Ishikawa (cell line): ENCODE results near the gene ATG16L2.

Experiments used
- CREB1 ChIP-seq: IDR thresholded peaks from 2 replicates; pipeline ENCODE4 v1.6.1; 2012; ENCODE audit warnings: low read depth
- EGR1 ChIP-seq: IDR thresholded peaks from 2 replicates; pipeline ENCODE4 v1.6.1; 2012
- RAD21 ChIP-seq: IDR thresholded peaks from 2 replicates; pipeline ENCODE4 v1.6.1; 2012; ENCODE audit warnings: low read depth
- TAF1 ChIP-seq: IDR thresholded peaks from 2 replicates; pipeline ENCODE4 v1.6.1; 2012; ENCODE audit warnings: low read depth, mild to moderate bottlenecking
- TCF12 ChIP-seq: IDR thresholded peaks from 2 replicates; pipeline ENCODE4 v1.6.1; 2012; ENCODE audit warnings: low read depth
- YY1 ChIP-seq: IDR thresholded peaks from 2 replicates; pipeline ENCODE4 v1.6.1; 2012; ENCODE audit warnings: low read depth
- TF ChIP-seq, protein P1 (sequence below): IDR thresholded peaks from 2 replicates; pipeline ENCODE4 v1.6.1; 2012; ENCODE audit warnings: low read depth, mild to moderate bottlenecking
- TF ChIP-seq, protein P2 (sequence below): IDR thresholded peaks from 2 replicates; pipeline ENCODE4 v1.6.1; 2012
- TF ChIP-seq, protein P3 (sequence below): IDR thresholded peaks from 2 replicates; pipeline ENCODE4 v1.6.1; 2012

DNA sequence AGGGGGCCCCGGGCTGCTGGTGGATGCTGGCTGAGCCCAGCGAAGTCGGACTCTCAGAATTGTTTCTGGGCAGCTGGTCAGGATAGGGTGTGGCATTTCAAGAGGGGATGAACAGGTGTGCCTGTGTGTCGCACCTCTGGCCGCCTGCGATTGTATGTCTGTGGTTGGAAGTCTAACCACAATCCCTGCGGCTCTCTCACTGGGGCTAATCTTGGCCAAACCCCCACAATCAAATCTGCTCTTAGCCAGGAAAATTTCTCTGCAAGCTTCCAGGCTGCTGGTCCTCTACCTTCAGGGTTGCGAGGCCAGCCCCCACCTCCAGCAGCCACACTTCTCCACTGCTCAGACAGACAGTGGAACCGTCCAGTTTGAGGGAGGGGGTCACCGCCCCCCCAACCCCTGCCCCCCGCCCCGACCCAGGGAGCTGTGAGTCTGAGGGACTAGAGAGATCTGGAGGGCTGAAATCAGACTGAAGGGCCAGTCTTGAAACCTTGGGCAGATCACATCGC is 953 bp downstream of the ATG16L2 start:
- TF ChIP-seq TCF12 (no peak), RAD21 (no peak), YY1 (no peak), CREB1 (no peak), TAF1 (no peak), EGR1 (no peak)
- TF ChIP-seq, protein P1, sequence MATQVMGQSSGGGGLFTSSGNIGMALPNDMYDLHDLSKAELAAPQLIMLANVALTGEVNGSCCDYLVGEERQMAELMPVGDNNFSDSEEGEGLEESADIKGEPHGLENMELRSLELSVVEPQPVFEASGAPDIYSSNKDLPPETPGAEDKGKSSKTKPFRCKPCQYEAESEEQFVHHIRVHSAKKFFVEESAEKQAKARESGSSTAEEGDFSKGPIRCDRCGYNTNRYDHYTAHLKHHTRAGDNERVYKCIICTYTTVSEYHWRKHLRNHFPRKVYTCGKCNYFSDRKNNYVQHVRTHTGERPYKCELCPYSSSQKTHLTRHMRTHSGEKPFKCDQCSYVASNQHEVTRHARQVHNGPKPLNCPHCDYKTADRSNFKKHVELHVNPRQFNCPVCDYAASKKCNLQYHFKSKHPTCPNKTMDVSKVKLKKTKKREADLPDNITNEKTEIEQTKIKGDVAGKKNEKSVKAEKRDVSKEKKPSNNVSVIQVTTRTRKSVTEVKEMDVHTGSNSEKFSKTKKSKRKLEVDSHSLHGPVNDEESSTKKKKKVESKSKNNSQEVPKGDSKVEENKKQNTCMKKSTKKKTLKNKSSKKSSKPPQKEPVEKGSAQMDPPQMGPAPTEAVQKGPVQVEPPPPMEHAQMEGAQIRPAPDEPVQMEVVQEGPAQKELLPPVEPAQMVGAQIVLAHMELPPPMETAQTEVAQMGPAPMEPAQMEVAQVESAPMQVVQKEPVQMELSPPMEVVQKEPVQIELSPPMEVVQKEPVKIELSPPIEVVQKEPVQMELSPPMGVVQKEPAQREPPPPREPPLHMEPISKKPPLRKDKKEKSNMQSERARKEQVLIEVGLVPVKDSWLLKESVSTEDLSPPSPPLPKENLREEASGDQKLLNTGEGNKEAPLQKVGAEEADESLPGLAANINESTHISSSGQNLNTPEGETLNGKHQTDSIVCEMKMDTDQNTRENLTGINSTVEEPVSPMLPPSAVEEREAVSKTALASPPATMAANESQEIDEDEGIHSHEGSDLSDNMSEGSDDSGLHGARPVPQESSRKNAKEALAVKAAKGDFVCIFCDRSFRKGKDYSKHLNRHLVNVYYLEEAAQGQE = no peak
- TF ChIP-seq, protein P2, sequence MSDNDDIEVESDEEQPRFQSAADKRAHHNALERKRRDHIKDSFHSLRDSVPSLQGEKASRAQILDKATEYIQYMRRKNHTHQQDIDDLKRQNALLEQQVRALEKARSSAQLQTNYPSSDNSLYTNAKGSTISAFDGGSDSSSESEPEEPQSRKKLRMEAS = no peak
- TF ChIP-seq, protein P3, sequence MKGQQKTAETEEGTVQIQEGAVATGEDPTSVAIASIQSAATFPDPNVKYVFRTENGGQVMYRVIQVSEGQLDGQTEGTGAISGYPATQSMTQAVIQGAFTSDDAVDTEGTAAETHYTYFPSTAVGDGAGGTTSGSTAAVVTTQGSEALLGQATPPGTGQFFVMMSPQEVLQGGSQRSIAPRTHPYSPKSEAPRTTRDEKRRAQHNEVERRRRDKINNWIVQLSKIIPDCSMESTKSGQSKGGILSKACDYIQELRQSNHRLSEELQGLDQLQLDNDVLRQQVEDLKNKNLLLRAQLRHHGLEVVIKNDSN = no peak
